Mesenchymal stem cell (in vitro differentiated cells and primary cell): Measurements from ENCODE around the gene PRF1.

Experiments
- DNase-seq: peaks from one replicate; pipeline ENCODE4 v3.0.0-alpha.2; 2013
- H2AFZ ChIP-seq: one replicate; pipeline ENCODE4 v1.6.1; 2013; ENCODE audit warnings: low read depth, mild to moderate bottlenecking, control low read depth, inconsistent platforms, low read length, moderate library complexity
- H2AK5ac ChIP-seq: 2 replicates; pipeline ENCODE4 v1.6.1; 2013; ENCODE audit warnings: low read length, moderate library complexity, mild to moderate bottlenecking, inconsistent platforms; ENCODE audit not compliant: severe bottlenecking
- H2BK120ac ChIP-seq: one replicate; pipeline ENCODE4 v1.6.1; 2013; ENCODE audit warnings: low read depth, mild to moderate bottlenecking, inconsistent platforms, low read length, moderate library complexity
- H2BK12ac ChIP-seq, 2 experiments: one replicate each; pipeline ENCODE4 v1.6.1; 2013; ENCODE audit warnings: inconsistent platforms in 2 of 2, low read length in 2 of 2, mild to moderate bottlenecking in 2 of 2, moderate library complexity in 2 of 2, control low read depth in 1 of 2
- H2BK15ac ChIP-seq: one replicate; pipeline ENCODE4 v1.6.1; 2013; ENCODE audit warnings: mild to moderate bottlenecking, low read depth, inconsistent platforms; ENCODE audit not compliant: poor library complexity, severe bottlenecking
- H2BK5ac ChIP-seq: 2 replicates; pipeline ENCODE4 v1.6.1; 2013; ENCODE audit warnings: low read depth, mild to moderate bottlenecking, low read length, control low read depth, inconsistent platforms; ENCODE audit not compliant: poor library complexity, severe bottlenecking
- H3K14ac ChIP-seq, 2 experiments: one replicate each; pipeline ENCODE4 v1.6.1; 2013; ENCODE audit warnings: inconsistent platforms in 2 of 2, low read length in 2 of 2, control low read depth in 1 of 2, mild to moderate bottlenecking in 1 of 2, moderate library complexity in 1 of 2
- H3K18ac ChIP-seq, 2 experiments: one replicate each; pipeline ENCODE4 v1.6.1; 2013; ENCODE audit warnings: inconsistent platforms in 2 of 2, low read length in 2 of 2, control low read depth in 1 of 2, low read depth in 1 of 2, mild to moderate bottlenecking in 1 of 2
- H3K23ac ChIP-seq, 2 experiments: one replicate each; pipeline ENCODE4 v1.6.1; 2013; ENCODE audit warnings: inconsistent platforms in 2 of 2, low read length in 2 of 2, mild to moderate bottlenecking in 2 of 2, moderate library complexity in 2 of 2, control low read depth in 1 of 2
- H3K27ac ChIP-seq: 2 replicates; pipeline ENCODE4 v1.5.1; 2013; ENCODE audit warnings: mild to moderate bottlenecking, moderate library complexity, low read length, control low read depth, inconsistent platforms; ENCODE audit not compliant: poor library complexity, severe bottlenecking
- H3K27me3 ChIP-seq, 2 experiments: 2 replicates each; pipeline versions ENCODE4 v1.6.1 to v1.7.0; 2013; ENCODE audit warnings: low read length in 2 of 2, mild to moderate bottlenecking in 2 of 2, moderate library complexity in 2 of 2, control low read depth in 1 of 2, inconsistent platforms in 1 of 2; ENCODE audit not compliant: control insufficient read depth in 1 of 2, insufficient read depth in 1 of 2
- H3K36me3 ChIP-seq, 2 experiments: 2 replicates each; pipeline versions ENCODE4 v1.6.1 to v1.7.0; 2013; ENCODE audit warnings: low read length in 2 of 2, control low read depth in 1 of 2, inconsistent platforms in 1 of 2, low read depth in 1 of 2, mild to moderate bottlenecking in 1 of 2; ENCODE audit not compliant: insufficient read depth in 2 of 2, control insufficient read depth in 1 of 2
- H3K4ac ChIP-seq, 2 experiments: one replicate each; pipeline ENCODE4 v1.6.1; 2013; ENCODE audit warnings: inconsistent platforms in 2 of 2, low read length in 2 of 2, mild to moderate bottlenecking in 2 of 2, moderate library complexity in 2 of 2, control low read depth in 1 of 2, low read depth in 1 of 2
- H3K4me1 ChIP-seq: 2 replicates; pipeline ENCODE4 v1.6.1; 2013; ENCODE audit warnings: low read depth, low read length, control low read depth; ENCODE audit not compliant: control insufficient read depth, insufficient read depth
- H3K4me2 ChIP-seq: 2 replicates; pipeline ENCODE4 v1.6.1; 2013; ENCODE audit warnings: low read length, mild to moderate bottlenecking, inconsistent platforms; ENCODE audit not compliant: poor library complexity, severe bottlenecking
- H3K4me3 ChIP-seq, 2 experiments: 2 replicates each; pipeline versions ENCODE4 v1.5.1 to v1.7.0; 2013; ENCODE audit warnings: low read length in 2 of 2, mild to moderate bottlenecking in 2 of 2, control low read depth in 1 of 2, low read depth in 1 of 2; ENCODE audit not compliant: insufficient read depth in 1 of 2
- H3K79me1 ChIP-seq: replicated peaks from 2 replicates; pipeline ENCODE4 v1.6.1; 2013; ENCODE audit warnings: mild to moderate bottlenecking, control low read depth, low read length, inconsistent platforms; ENCODE audit not compliant: poor library complexity, severe bottlenecking
- H3K9ac ChIP-seq: 2 replicates; pipeline ENCODE4 v1.7.0; 2013; ENCODE audit warnings: mild to moderate bottlenecking, low read length, moderate library complexity
- H3K9me3 ChIP-seq: 2 replicates; pipeline ENCODE4 v1.7.0; 2013; ENCODE audit warnings: mild to moderate bottlenecking, low read length; ENCODE audit not compliant: control insufficient read depth
- H4K8ac ChIP-seq: one replicate; pipeline ENCODE4 v1.6.1; 2013; ENCODE audit warnings: inconsistent platforms, mild to moderate bottlenecking, low read length, moderate library complexity
- H4K91ac ChIP-seq: one replicate; pipeline ENCODE4 v1.6.1; 2013; ENCODE audit warnings: mild to moderate bottlenecking, low read length, inconsistent platforms
- WGBS: methylation state at CpG from one replicate; pipeline ENCODE4 v1.1.7; 2013; ENCODE audit warnings: mixed read lengths; 5-methylcytosine and 5-hydroxymethylcytosine counted together

Gene PRF1

GRCh38 chr10:70550459-70550858, 52.1 kb downstream of the PRF1 start:
- Histone ChIP-seq H3K9me3 (no peaks in the 10 kb centered on the region), H3K4me2 (no peak overlapping the region), H4K8ac (no peak overlapping the region), H3K4me1 (peaks cover 19% of the 10 kb centered on the region), H2AFZ (no peak overlapping the region), H2BK15ac (no peak overlapping the region), H3K27ac (no peak overlapping the region), H2AK5ac (no peak overlapping the region), H3K4ac (no peak overlapping the region), H4K91ac (no peak overlapping the region), H3K4me3 (no peak overlapping the region), H2BK5ac (no peak overlapping the region), H2BK120ac (no peak overlapping the region), H3K27me3 (peaks cover 0 to 4% of the 10 kb centered on the region in 2 experiments), H3K23ac (no peak overlapping the region), H2BK12ac (no peak overlapping the region), H3K9ac (no peak overlapping the region), H3K18ac (no peak overlapping the region), H3K14ac (no peak overlapping the region), H3K36me3 (no peaks in the 10 kb centered on the region), H3K79me1 (no peaks in the 10 kb centered on the region)
- 89% methylated on average over 6 of the region's 6 CpGs for WGBS
- DNase-seq, result no peak

- Histone ChIP-seq H2AFZ (no peak overlapping the region), H3K9me3 (no peaks in the 10 kb centered on the region), H3K4me1 (peaks cover 19% of the 10 kb centered on the region), H3K4ac (no peak overlapping the region), H4K8ac (no peak overlapping the region), H3K18ac (no peak overlapping the region), H2AK5ac (peak overlapping the region; percentile 37), H3K4me2 (no peak overlapping the region), H3K27me3 (peaks cover 0 to 4% of the 10 kb centered on the region in 2 experiments), H3K9ac (no peak overlapping the region), H2BK120ac (no peak overlapping the region), H3K27ac (no peak overlapping the region), H3K14ac (no peak overlapping the region), H4K91ac (no peak overlapping the region), H2BK15ac (no peak overlapping the region), H2BK5ac (no peak overlapping the region), H3K79me1 (no peaks in the 10 kb centered on the region), H2BK12ac (no peak overlapping the region), H3K4me3 (no peak overlapping the region), H3K36me3 (no peaks in the 10 kb centered on the region), H3K23ac (no peak overlapping the region)
- WGBS, result 95% methylated on average over 3 of the region's 3 CpGs
- DNase-seq, result peak; percentile 66
These were observed 52.5 kb downstream of the PRF1 start for GRCh38 chr10:70549962-70550458.

- Histone ChIP-seq H3K27me3 (peaks cover 0 to 8% of the 10 kb centered on the region in 2 experiments), H3K4me3 (no peak overlapping the region), H3K4me1 (peaks cover 23% of the 10 kb centered on the region), H3K23ac (no peak overlapping the region), H2AK5ac (peak overlapping the region; percentile 76), H3K9ac (no peak overlapping the region), H3K4me2 (no peak overlapping the region), H2BK5ac (no peak overlapping the region), H2BK12ac (no peak overlapping the region), H2BK120ac (no peak overlapping the region), H2BK15ac (no peak overlapping the region), H3K14ac (no peak overlapping the region), H3K79me1 (no peaks in the 10 kb centered on the region), H3K9me3 (no peaks in the 10 kb centered on the region), H2AFZ (no peak overlapping the region), H3K27ac (no peak overlapping the region), H4K8ac (no peak overlapping the region), H3K18ac (no peak overlapping the region), H3K36me3 (no peaks in the 10 kb centered on the region), H3K4ac (no peak overlapping the region), H4K91ac (no peak overlapping the region)
- no peak for DNase-seq
- 80% methylated on average over 12 of the region's 12 CpGs for WGBS
These were observed 53.1 kb downstream of the PRF1 start for GRCh38 chr10:70549351-70549961.
